ENCODE measurements around the gene SOX6.
"Not testable (repeated sequence)": the region's sequence is repeated elsewhere in the genome, so short reads cannot be mapped to it uniquely, and the experiment has no call there.

Gene SOX6

GRCh38 chr11:15931497-15931896 is 424.8 kb downstream of the SOX6 start:
- no peak for TF ChIP-seq POLR2A (IDR thresholded peaks at IDR 0.05; ENCODE audit: low read depth, low read length)
- TF ChIP-seq TAF1 (IDR thresholded peaks at IDR 0.05; ENCODE audit: low read depth, low read length), result no peak
- no peak for TF ChIP-seq SPI1 (IDR thresholded peaks at IDR 0.05; ENCODE audit: low read depth, low read length)
- TF ChIP-seq POLR2AphosphoS5 (IDR thresholded peaks at IDR 0.05; ENCODE audit: low read depth, low read length), result no peak
- no peak for TF ChIP-seq PAX5 (IDR thresholded peaks at IDR 0.05; ENCODE audit: insufficient read depth, low read length, severe bottlenecking)
- no peak for TF ChIP-seq POU2F2 (IDR thresholded peaks at IDR 0.05; ENCODE audit: low read depth, low read length)
- DNase-seq (ENCODE audit: insufficient read length, low spot score) (no peak), FAIRE-seq (no peak)

GRCh38 chr11:15930442-15931025 is 425.8 kb downstream of the SOX6 start:
- no peak for DNase-seq (ENCODE audit: insufficient read length, low spot score)
- TF ChIP-seq SPI1 (IDR thresholded peaks at IDR 0.05; ENCODE audit: low read depth, low read length), result no peak
- TF ChIP-seq POLR2A (IDR thresholded peaks at IDR 0.05; ENCODE audit: low read depth, low read length), result no peak
- no peak for TF ChIP-seq TAF1 (IDR thresholded peaks at IDR 0.05; ENCODE audit: low read depth, low read length)
- no peak for TF ChIP-seq POLR2AphosphoS5 (IDR thresholded peaks at IDR 0.05; ENCODE audit: low read depth, low read length)
- no peak for TF ChIP-seq POU2F2 (IDR thresholded peaks at IDR 0.05; ENCODE audit: low read depth, low read length)
- TF ChIP-seq PAX5 (IDR thresholded peaks at IDR 0.05; ENCODE audit: insufficient read depth, low read length, severe bottlenecking), result no peak
- FAIRE-seq, result no peak

GRCh38 chr11:15929371-15929901 is 426.9 kb downstream of the SOX6 start:
- TF ChIP-seq TAF1 (IDR thresholded peaks at IDR 0.05; ENCODE audit: low read depth, low read length), result no peak
- no peak for TF ChIP-seq SPI1 (IDR thresholded peaks at IDR 0.05; ENCODE audit: low read depth, low read length)
- TF ChIP-seq POU2F2 (IDR thresholded peaks at IDR 0.05; ENCODE audit: low read depth, low read length), result no peak
- TF ChIP-seq PAX5 (IDR thresholded peaks at IDR 0.05; ENCODE audit: insufficient read depth, low read length, severe bottlenecking), result no peak
- TF ChIP-seq POLR2AphosphoS5 (IDR thresholded peaks at IDR 0.05; ENCODE audit: low read depth, low read length), result no peak
- no peak for TF ChIP-seq POLR2A (IDR thresholded peaks at IDR 0.05; ENCODE audit: low read depth, low read length)
- FAIRE-seq, result no peak
- DNase-seq (ENCODE audit: insufficient read length, low spot score), result no peak

- FAIRE-seq (no peak), DNase-seq (ENCODE audit: insufficient read length, low spot score) (no peak)
- TF ChIP-seq POU2F2 (IDR thresholded peaks at IDR 0.05; ENCODE audit: low read depth, low read length), result no peak
- no peak for TF ChIP-seq POLR2A (IDR thresholded peaks at IDR 0.05; ENCODE audit: low read depth, low read length)
- no peak for TF ChIP-seq TAF1 (IDR thresholded peaks at IDR 0.05; ENCODE audit: low read depth, low read length)
- TF ChIP-seq POLR2AphosphoS5 (IDR thresholded peaks at IDR 0.05; ENCODE audit: low read depth, low read length), result no peak
- TF ChIP-seq SPI1 (IDR thresholded peaks at IDR 0.05; ENCODE audit: low read depth, low read length), result no peak
- TF ChIP-seq PAX5 (IDR thresholded peaks at IDR 0.05; ENCODE audit: insufficient read depth, low read length, severe bottlenecking), result no peak
Observed at GRCh38 chr11:15927864-15928217, 428.5 kb downstream of the SOX6 start.

- FAIRE-seq, result no peak
- TF ChIP-seq POLR2AphosphoS5 (IDR thresholded peaks at IDR 0.05; ENCODE audit: low read depth, low read length), result no peak
- TF ChIP-seq TAF1 (IDR thresholded peaks at IDR 0.05; ENCODE audit: low read depth, low read length), result no peak
- no peak for TF ChIP-seq POU2F2 (IDR thresholded peaks at IDR 0.05; ENCODE audit: low read depth, low read length)
- no peak for TF ChIP-seq PAX5 (IDR thresholded peaks at IDR 0.05; ENCODE audit: insufficient read depth, low read length, severe bottlenecking)
- TF ChIP-seq SPI1 (IDR thresholded peaks at IDR 0.05; ENCODE audit: low read depth, low read length), result no peak
- no peak for TF ChIP-seq POLR2A (IDR thresholded peaks at IDR 0.05; ENCODE audit: low read depth, low read length)
- DNase-seq (ENCODE audit: insufficient read length, low spot score), result no peak
Observed at GRCh38 chr11:15927196-15927863, 429.0 kb downstream of the SOX6 start.

- TF ChIP-seq POU2F2 (IDR thresholded peaks at IDR 0.05; ENCODE audit: low read depth, low read length) (no peak), POLR2A (IDR thresholded peaks at IDR 0.05; ENCODE audit: low read depth, low read length) (no peak), POLR2AphosphoS5 (IDR thresholded peaks at IDR 0.05; ENCODE audit: low read depth, low read length) (no peak), TAF1 (IDR thresholded peaks at IDR 0.05; ENCODE audit: low read depth, low read length) (no peak), SPI1 (IDR thresholded peaks at IDR 0.05; ENCODE audit: low read depth, low read length) (no peak), PAX5 (IDR thresholded peaks at IDR 0.05; ENCODE audit: insufficient read depth, low read length, severe bottlenecking) (no peak)
- FAIRE-seq, result no peak
Observed at GRCh38 chr11:15926071-15926470, 430.3 kb downstream of the SOX6 start.

GRCh38 chr11:15923183-15923582 is 433.2 kb downstream of the SOX6 start:
- TF ChIP-seq TAF1 (IDR thresholded peaks at IDR 0.05; ENCODE audit: low read depth, low read length), result no peak
- TF ChIP-seq SPI1 (IDR thresholded peaks at IDR 0.05; ENCODE audit: low read depth, low read length), result no peak
- no peak for TF ChIP-seq POLR2A (IDR thresholded peaks at IDR 0.05; ENCODE audit: low read depth, low read length)
- TF ChIP-seq PAX5 (IDR thresholded peaks at IDR 0.05; ENCODE audit: insufficient read depth, low read length, severe bottlenecking), result no peak
- no peak for TF ChIP-seq POLR2AphosphoS5 (IDR thresholded peaks at IDR 0.05; ENCODE audit: low read depth, low read length)
- no peak for TF ChIP-seq POU2F2 (IDR thresholded peaks at IDR 0.05; ENCODE audit: low read depth, low read length)
- FAIRE-seq (no peak), DNase-seq (ENCODE audit: insufficient read length, low spot score) (no peak)

More at GRCh38 chr11:15926071-15926470, 430.3 kb downstream of the SOX6 start:
- DNase-seq (ENCODE audit: insufficient read length, low spot score), result no peak

- not testable (repeated sequence) for FAIRE-seq; DNase-seq (ENCODE audit: insufficient read length, low spot score)
Observed at GRCh38 chr11:15922745-15923144, 433.6 kb downstream of the SOX6 start.

GRCh38 chr11:15920856-15921629 is 435.3 kb downstream of the SOX6 start:
- TF ChIP-seq PAX5 (IDR thresholded peaks at IDR 0.05; ENCODE audit: insufficient read depth, low read length, severe bottlenecking), result no peak
- no peak for TF ChIP-seq POLR2A (IDR thresholded peaks at IDR 0.05; ENCODE audit: low read depth, low read length)
- TF ChIP-seq POU2F2 (IDR thresholded peaks at IDR 0.05; ENCODE audit: low read depth, low read length), result no peak
- TF ChIP-seq POLR2AphosphoS5 (IDR thresholded peaks at IDR 0.05; ENCODE audit: low read depth, low read length), result no peak
- no peak for TF ChIP-seq TAF1 (IDR thresholded peaks at IDR 0.05; ENCODE audit: low read depth, low read length)
- TF ChIP-seq SPI1 (IDR thresholded peaks at IDR 0.05; ENCODE audit: low read depth, low read length), result no peak
- no peak for FAIRE-seq
- DNase-seq (ENCODE audit: insufficient read length, low spot score), result no peak

Measured in GM12891 (cell line).